HCEC 1CT (cell line): ENCODE measurements around the gene AUNIP.
A peak's percentile ranks its signal among the peaks of the same experiment; 100 is the strongest.

Experiments
- DNase-seq: peaks from one replicate; pipeline ENCODE4 v3.0.0-alpha.2; 2017

AUNIP gene

GRCh38 chr1:25807480-25808390, 51.5 kb downstream of the AUNIP start:
- DNase-seq, result no peak

- DNase-seq, result no peak
Observed at GRCh38 chr1:25806418-25806817, 52.8 kb downstream of the AUNIP start.

GRCh38 chr1:25805863-25806225, 53.4 kb downstream of the AUNIP start:
- no peak for DNase-seq

GRCh38 chr1:25804964-25805862, 54.0 kb downstream of the AUNIP start:
- no peak for DNase-seq

GRCh38 chr1:25804244-25804963, 54.9 kb downstream of the AUNIP start:
- no peak for DNase-seq

GRCh38 chr1:25803368-25803767, 55.9 kb downstream of the AUNIP start:
- DNase-seq, result no peak

- DNase-seq, result no peak
Observed at GRCh38 chr1:25802915-25803314, 56.3 kb downstream of the AUNIP start.

- DNase-seq, result no peak
Observed at GRCh38 chr1:25800703-25801377, 58.4 kb downstream of the AUNIP start.

GRCh38 chr1:25799935-25800702, 59.1 kb downstream of the AUNIP start, which contains the start of gene SELENON:
SELENON (plus strand) TSS chr1:25800193; CDS start chr1:25800231, 38 bp downstream.
- DNase-seq, result no peak

- no peak for DNase-seq
Observed at GRCh38 chr1:25799352-25799934, 59.8 kb downstream of the AUNIP start.

GRCh38 chr1:25798666-25799351, 60.4 kb downstream of the AUNIP start:
- no peak for DNase-seq

- DNase-seq, result no peak
Observed at GRCh38 chr1:25797939-25798338, 61.3 kb downstream of the AUNIP start.

- DNase-seq, result peak; percentile 55
Observed at GRCh38 chr1:25796811-25797458, 62.3 kb downstream of the AUNIP start.

- no peak for DNase-seq
Observed at GRCh38 chr1:25795946-25796810, 63.1 kb downstream of the AUNIP start.

- no peak for DNase-seq
Observed at GRCh38 chr1:25795211-25795610, 64.0 kb downstream of the AUNIP start.

- no peak for DNase-seq
Observed at GRCh38 chr1:25794325-25794724, 64.9 kb downstream of the AUNIP start.

- no peak for DNase-seq
Observed at GRCh38 chr1:25793585-25794170, 65.6 kb downstream of the AUNIP start.

GRCh38 chr1:25792115-25792514, 67.1 kb downstream of the AUNIP start:
- DNase-seq, result no peak

- DNase-seq, result no peak
Observed at GRCh38 chr1:25790472-25790871, 68.8 kb downstream of the AUNIP start.
